CD1c-positive myeloid dendritic cell (primary cell): Measurements from ENCODE around the gene TKT.
A peak's percentile ranks its signal among the peaks of the same experiment; 100 is the strongest.

Experiments
- DNase-seq: peaks from one replicate; pipeline ENCODE4 v3.0.0-alpha.2; 2016; ENCODE audit errors: extremely low spot score

TKT gene

DNA sequence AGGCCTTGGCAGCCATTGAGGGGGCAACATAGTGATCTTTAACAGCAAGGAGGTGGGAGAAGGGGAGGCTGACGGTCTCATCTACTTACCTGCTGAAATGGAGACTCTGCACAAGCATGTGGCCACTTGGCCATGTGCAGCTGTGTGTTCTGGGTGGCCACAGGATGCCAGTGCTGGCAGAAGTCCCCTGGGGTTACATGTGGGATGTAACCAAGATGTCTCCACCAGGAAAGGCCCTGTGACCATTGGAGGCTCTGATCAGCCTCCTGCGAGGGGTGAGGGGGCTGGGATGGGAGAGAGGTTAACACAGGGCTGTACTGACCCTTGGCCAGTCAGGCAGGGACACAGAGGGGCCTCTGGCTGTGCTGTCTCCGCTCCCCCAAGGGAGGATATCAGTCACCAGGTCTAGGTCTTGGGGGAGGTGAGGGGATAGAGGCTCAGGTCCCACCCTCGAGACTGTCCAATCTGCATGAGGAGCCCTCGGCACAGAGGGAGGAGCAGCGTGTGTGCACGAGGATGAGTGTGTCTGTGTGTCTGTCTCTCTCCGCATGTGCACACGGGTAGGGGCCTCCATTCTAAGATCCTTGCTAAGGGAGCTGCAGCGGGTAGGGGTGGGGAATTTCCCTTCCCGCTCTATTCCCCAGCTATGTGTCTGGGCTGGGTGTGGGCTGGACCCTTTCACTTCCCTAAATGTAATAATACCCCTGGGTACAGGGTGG lies 75.4 kb downstream of the TKT start:
- peak; percentile 88 for DNase-seq

DNA sequence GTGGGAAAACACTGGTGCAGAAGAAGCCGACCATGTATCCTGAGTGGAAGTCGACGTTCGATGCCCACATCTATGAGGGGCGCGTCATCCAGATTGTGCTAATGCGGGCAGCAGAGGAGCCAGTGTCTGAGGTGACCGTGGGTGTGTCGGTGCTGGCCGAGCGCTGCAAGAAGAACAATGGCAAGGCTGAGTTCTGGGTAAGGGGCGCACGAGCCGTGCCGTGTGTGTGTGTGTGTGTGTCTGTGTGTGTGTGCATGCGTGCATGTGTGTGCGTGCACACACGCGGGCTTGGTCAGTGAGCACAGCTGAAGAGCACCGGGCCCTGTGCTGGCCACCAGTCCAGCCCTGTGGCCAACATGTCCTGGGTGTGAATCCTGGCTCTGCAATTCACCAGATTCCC lies 76.2 kb downstream of the TKT start:
- DNase-seq, result no peak

DNA sequence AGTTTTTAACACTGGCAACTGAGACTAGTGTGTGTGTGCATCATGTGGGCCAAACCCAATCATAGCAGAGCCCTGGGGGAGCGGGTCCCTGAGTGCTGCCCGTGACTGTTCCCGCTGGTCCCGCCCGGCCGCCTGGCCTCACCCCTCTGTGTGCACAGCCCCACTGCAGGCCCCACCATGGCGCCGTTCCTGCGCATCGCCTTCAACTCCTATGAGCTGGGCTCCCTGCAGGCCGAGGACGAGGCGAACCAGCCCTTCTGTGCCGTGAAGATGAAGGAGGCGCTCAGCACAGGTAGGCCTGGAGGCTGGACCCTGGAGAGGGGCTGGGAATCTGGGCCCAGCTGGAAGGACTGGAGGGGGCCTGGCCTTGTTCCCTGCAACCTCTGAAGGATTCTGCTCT lies 77.6 kb downstream of the TKT start:
- no peak for DNase-seq

DNA sequence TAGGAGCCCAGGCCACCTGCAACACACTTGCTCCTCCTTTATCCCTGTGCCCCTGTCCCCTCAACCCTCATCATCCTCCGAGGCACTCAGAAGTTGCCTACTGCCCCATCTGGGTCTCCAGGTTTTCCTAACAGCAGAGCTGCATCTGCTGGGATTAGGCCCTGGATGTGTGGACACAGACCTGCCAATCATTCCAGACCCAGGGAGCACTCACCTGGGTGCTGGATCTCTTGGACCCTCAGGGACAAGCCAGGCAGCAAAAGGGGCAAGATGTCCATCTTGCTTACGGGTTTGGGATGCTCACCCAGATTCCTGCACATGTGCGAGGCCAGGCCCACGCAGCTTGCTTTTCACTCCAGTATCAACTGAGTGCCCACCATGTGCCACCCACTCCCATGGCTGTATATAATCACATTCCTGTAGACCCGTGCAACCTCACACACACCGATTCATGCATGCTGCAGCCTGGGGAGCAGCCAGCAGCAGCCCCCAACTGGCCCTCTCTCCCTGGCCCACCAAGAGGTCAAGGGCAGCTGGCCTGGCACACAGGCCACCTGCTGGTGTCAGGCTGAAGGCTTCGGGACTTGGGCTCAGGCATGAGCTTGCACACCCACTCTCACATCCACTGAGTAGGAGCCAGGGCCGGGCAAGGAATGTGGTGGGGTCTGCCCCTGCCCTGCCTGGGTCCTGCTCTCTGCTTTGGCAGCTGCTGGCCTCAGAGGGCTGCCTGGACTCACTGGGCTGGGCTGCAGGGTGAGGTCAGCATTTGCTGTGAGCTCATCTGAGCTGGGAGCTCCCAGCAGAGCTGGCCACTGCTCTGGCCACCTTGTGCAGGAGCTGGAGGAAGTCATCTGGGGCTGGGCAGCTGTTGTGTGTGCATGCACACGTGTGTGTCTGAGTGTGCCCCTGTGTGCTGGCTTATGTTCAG lies 79.9 kb downstream of the TKT start:
- no peak for DNase-seq
